OCI-LY3 (cell line): ENCODE data around the gene SLC39A13.

Source experiments
- H2AFZ ChIP-seq: fragments of 200-600, 300-600 bp; shearing (Covaris generic); 2 replicates; pipeline ENCODE4 v1.6.0; 2014; ENCODE audit warnings: antibody characterized with exemption, low read depth, low read length
- H3K27ac ChIP-seq: fragments of 200-600, 300-600 bp; sonication (generic); 2 replicates; pipeline ENCODE4 v1.5.1; 2014; ENCODE audit warnings: mild to moderate bottlenecking, low read length, moderate library complexity, mixed read lengths
- H3K27me3 ChIP-seq: fragments of 200-600, 300-600 bp; sonication (generic); 2 replicates; pipeline ENCODE4 v1.6.1; 2014; ENCODE audit warnings: low read depth, low read length, mixed read lengths
- H3K36me3 ChIP-seq: fragments of 200-600, 300-600 bp; sonication (generic); replicated peaks from 2 replicates; pipeline ENCODE3; 2014; ENCODE audit warnings: low read depth, low read length, mixed read lengths
- H3K4me1 ChIP-seq: fragments of 300-600, 200-600 bp; sonication (generic); 2 replicates; pipeline ENCODE4 v1.6.1; 2014; ENCODE audit warnings: low read length, mixed read lengths
- H3K4me2 ChIP-seq: fragments of 200-600, 300-600 bp; sonication (generic); 2 replicates; pipeline ENCODE4 v1.6.1; 2014; ENCODE audit warnings: low read length, mixed read lengths
- H3K4me3 ChIP-seq: fragments of 300-600, 200-600 bp; sonication (generic); 2 replicates; pipeline ENCODE4 v1.5.1; 2014; ENCODE audit warnings: antibody characterized with exemption, mild to moderate bottlenecking, low read length, moderate library complexity
- H3K79me2 ChIP-seq: fragments of 300-600, 200-600 bp; shearing (Covaris generic); 2 replicates; pipeline ENCODE4 v1.6.1; 2014; ENCODE audit warnings: mild to moderate bottlenecking, low read length, mixed read lengths
- H3K9ac ChIP-seq: fragments of 300-600, 200-600 bp; shearing (Covaris generic); 2 replicates; pipeline ENCODE4 v1.6.0; 2014; ENCODE audit warnings: mild to moderate bottlenecking, low read length, moderate library complexity
- H3K9me3 ChIP-seq: fragments of 200-600, 300-600 bp; shearing (Covaris generic); 2 replicates; pipeline ENCODE4 v1.6.1; 2014; ENCODE audit warnings: low read length, mixed read lengths; ENCODE audit not compliant: insufficient read depth
- H4K20me1 ChIP-seq: fragments of 200-600, 300-600 bp; sonication (generic); 2 replicates; pipeline ENCODE4 v1.6.1; 2016; ENCODE audit warnings: low read length, mixed read lengths; ENCODE audit not compliant: insufficient read depth
- EZH2phosphoT487 ChIP-seq: fragments of 200-600 bp; shearing (Covaris generic); IDR thresholded peaks from 2 replicates; pipeline ENCODE4 v1.6.1; 2018; ENCODE audit warnings: antibody characterized with exemption, mixed run types, low read depth
- TF ChIP-seq, protein P1 (sequence below): fragments of 200-600, 300-600 bp; sonication (generic); IDR thresholded peaks from 2 replicates; pipeline ENCODE4 v1.5.1; 2014; ENCODE audit warnings: antibody characterized with exemption, low read length, low read depth

Gene SLC39A13

DNA sequence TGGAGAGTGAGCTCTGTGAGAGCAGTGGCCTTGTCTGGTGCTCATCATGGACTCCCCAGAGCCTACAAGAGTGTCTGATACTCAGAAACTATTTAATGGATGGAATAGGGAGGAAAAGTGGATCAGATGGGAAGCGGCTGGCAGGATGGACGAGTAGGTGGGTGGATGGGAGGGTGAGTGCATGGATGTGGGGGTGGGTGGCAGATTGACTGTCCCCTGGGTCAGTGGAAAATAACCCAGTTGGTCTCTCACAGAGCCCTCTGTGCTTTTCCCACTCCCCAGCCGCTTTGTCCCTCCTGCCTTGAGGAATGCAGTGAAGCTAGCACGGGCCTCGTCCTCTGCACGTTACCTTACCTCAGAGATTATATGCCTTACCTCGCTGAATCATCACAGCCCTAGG lies 36.0 kb upstream of the SLC39A13 start:
- H3K27me3 ChIP-seq, result no peaks in the 10 kb centered on the region
- H3K4me1 ChIP-seq, result peaks cover 14% of the 10 kb centered on the region
- peaks cover 17% of the 10 kb centered on the region for H3K79me2 ChIP-seq
- no peak overlapping the region for H3K4me3 ChIP-seq
- no peak overlapping the region for H2AFZ ChIP-seq
- H3K9ac ChIP-seq, result no peak overlapping the region
- peaks cover 13% of the 10 kb centered on the region for H3K36me3 ChIP-seq
- H3K4me2 ChIP-seq, result no peak overlapping the region
- TF ChIP-seq EZH2phosphoT487, result no peak
- TF ChIP-seq, protein P1, sequence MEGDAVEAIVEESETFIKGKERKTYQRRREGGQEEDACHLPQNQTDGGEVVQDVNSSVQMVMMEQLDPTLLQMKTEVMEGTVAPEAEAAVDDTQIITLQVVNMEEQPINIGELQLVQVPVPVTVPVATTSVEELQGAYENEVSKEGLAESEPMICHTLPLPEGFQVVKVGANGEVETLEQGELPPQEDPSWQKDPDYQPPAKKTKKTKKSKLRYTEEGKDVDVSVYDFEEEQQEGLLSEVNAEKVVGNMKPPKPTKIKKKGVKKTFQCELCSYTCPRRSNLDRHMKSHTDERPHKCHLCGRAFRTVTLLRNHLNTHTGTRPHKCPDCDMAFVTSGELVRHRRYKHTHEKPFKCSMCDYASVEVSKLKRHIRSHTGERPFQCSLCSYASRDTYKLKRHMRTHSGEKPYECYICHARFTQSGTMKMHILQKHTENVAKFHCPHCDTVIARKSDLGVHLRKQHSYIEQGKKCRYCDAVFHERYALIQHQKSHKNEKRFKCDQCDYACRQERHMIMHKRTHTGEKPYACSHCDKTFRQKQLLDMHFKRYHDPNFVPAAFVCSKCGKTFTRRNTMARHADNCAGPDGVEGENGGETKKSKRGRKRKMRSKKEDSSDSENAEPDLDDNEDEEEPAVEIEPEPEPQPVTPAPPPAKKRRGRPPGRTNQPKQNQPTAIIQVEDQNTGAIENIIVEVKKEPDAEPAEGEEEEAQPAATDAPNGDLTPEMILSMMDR, result no peak
- H4K20me1 ChIP-seq, result no peaks in the 10 kb centered on the region
- H3K9me3 ChIP-seq, result no peaks in the 10 kb centered on the region
- no peak overlapping the region for H3K27ac ChIP-seq

DNA sequence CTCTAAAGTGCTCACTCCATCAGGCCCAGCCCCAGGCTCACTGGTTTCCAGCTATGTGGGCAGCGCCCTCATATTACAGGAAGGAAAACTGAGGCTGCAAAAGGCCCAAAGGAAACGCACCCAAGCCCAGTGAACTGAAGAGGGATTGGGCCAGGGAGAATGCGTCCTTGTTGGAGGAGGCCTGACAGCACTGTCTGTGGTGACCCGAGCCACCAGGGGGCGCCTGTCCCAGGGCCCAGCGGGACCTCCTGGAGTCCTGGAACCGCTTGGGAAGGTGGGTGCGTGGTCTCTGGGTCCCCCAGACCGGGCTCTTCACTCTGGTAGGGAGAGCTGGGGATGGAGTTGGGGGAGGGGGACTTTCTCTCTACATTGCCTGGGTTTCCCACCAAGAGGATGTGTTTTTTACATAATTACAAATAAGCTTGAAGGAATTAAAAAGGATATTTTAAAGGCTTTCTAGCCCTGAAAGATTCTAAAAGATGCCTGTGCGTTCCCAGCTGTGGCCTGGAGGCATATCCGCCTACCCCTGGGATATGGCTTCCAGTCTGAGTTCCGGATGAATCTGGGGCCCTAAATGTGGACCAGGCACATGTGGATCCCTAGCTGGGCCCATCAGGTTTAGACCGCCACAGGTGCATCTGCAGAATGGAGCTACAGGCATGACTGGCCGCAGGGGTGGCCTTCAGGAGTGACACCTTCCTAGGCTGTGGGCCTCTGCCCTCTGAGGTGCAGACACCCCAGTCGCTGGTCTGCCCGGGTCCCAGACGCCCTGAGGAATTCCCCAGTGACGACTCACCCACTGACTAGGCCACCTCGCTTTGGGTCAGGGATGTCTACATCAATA lies 34.3 kb upstream of the SLC39A13 start:
- Histone ChIP-seq H3K9ac (no peak overlapping the region), H3K9me3 (no peaks in the 10 kb centered on the region), H2AFZ (no peak overlapping the region), H3K4me3 (no peak overlapping the region), H3K4me1 (peaks cover 20% of the 10 kb centered on the region), H3K27ac (peak overlapping the region; percentile 20; the same call in 1 of the 2 replicates), H3K4me2 (no peak overlapping the region), H3K79me2 (peaks cover 32% of the 10 kb centered on the region), H3K27me3 (no peaks in the 10 kb centered on the region), H4K20me1 (no peaks in the 10 kb centered on the region), H3K36me3 (peaks cover 9% of the 10 kb centered on the region)
- TF ChIP-seq, protein P1, result peak; percentile 92
- no peak for TF ChIP-seq EZH2phosphoT487

DNA sequence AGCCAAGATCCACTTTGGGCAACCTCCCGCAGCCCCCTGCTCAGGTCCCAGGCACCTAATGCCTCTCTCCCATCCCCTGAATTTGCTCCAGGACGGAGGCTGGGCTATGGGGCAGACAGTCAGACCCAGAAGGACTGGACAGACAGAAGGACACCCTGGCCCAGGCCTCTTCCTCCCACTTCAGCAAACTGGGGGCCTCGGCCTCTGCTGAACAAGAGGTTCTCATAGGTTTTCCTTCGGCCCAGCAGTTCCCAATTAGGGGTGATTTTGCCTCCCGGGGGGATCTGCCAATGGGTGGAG lies 33.7 kb upstream of the SLC39A13 start:
- Histone ChIP-seq H3K9ac (no peak overlapping the region), H3K4me2 (no peak overlapping the region), H3K4me1 (peaks cover 22% of the 10 kb centered on the region)

DNA sequence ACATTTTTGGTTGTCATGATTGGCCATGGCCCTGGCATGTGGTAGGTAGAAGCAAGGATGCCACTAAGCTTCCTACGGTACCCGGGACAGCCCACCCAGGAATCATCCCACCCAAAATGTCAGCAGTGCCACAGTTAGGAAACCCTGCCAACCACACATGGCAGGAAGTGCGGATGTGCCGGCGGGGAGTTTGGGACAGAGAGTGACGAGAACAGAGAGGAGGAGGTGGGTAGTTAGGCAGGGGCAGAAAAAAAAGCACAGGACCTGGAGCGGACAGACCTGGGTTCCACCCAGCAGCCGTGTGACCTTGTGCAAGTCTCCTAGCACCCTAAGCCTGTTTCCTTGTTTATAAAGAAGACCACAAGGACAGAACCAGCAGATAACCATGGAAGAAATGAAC lies 33.4 kb upstream of the SLC39A13 start:
- Histone ChIP-seq H3K4me3 (no peak overlapping the region), H4K20me1 (no peaks in the 10 kb centered on the region), H3K36me3 (peaks cover 9% of the 10 kb centered on the region), H2AFZ (no peak overlapping the region), H3K9me3 (no peaks in the 10 kb centered on the region), H3K4me2 (no peak overlapping the region), H3K9ac (no peak overlapping the region), H3K27ac (no peak overlapping the region), H3K27me3 (no peaks in the 10 kb centered on the region), H3K79me2 (peaks cover 32% of the 10 kb centered on the region), H3K4me1 (peaks cover 22% of the 10 kb centered on the region)
- TF ChIP-seq, protein P1, result no peak
- no peak for TF ChIP-seq EZH2phosphoT487

More for the DNA sequence above, 33.7 kb upstream of the SLC39A13 start:
- peaks cover 9% of the 10 kb centered on the region for H3K36me3 ChIP-seq
- no peaks in the 10 kb centered on the region for H3K9me3 ChIP-seq
- TF ChIP-seq, protein P1, result no peak
- no peaks in the 10 kb centered on the region for H3K27me3 ChIP-seq
- H2AFZ ChIP-seq, result no peak overlapping the region
- no peaks in the 10 kb centered on the region for H4K20me1 ChIP-seq
- no peak overlapping the region for H3K27ac ChIP-seq
- peaks cover 32% of the 10 kb centered on the region for H3K79me2 ChIP-seq
- no peak overlapping the region for H3K4me3 ChIP-seq
